Measurements from ENCODE around the gene PIGH.
A peak's percentile ranks its signal among the peaks of the same experiment; 100 is the strongest.

Gene PIGH

DNA sequence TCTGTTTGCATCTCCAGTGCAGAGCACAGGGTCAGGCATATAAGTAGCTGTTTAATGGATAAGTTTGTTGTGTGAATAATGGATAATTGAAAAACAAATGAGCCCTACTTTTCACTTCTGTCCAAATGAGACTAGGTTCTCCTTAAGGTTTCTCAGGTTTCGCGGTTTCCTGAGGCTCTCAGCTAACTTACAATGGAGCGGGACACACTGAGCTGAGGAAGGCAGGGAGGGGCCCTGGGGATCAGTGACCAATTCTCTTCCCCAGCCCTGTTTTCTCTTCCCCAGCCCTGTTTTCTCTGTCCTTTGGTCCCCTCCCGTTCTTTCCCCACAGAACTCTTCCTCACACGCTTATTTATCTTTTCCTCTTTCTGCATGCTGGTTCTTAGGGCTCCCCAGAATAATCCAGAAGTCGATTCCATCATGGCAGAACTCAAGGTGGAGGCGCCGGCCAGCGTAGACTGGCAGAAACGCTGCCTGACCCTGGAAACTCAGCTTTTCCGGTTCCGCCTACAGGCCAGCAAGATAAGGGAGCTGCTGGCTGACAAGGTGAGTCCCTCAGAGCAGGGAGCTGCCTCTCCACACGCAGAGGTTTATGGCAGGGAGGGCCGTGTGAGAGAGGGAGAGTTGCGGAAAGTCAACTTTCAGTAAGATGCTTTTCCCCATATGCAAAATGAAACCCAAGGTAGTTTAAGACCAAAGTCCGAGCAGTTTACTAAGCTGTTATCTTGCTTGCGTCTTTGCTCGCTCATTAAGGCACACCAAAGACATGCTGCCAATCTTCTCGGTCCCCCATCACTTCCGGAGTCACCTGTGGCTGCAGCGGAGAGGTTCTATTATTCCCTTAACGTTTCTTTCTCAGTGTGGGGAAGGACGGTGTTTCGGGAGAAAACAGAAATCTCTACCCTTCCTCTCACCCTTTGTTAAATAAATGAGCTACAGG lies 58.4 kb downstream of the PIGH start:
- Histone ChIP-seq H3K4me3 (ENCODE audit: low read depth in 1 of 2, low read length in 2 of 2) (peak overlapping the region; percentile 60 to 71), H3K36me3 (ENCODE audit: control insufficient read depth in 1 of 2, insufficient read depth in 2 of 2, low read length in 2 of 2) (peaks cover 5 to 11% of the 10 kb centered on the region in 2 donors), H3K9me3 (ENCODE audit: control insufficient read depth in 1 of 2, low read length in 2 of 2) (no peaks in the 10 kb centered on the region), H3K9ac (ENCODE audit: low read depth in 1 of 2, low read length in 2 of 2) (peak overlapping the region; percentile 67 to 73), H3K27ac (ENCODE audit: low read depth, low read length) (peak overlapping the region; percentile 85), H3K4me1 (ENCODE audit: control insufficient read depth in 1 of 2, insufficient read depth in 2 of 2, low read length in 2 of 2) (peaks cover 9 to 10% of the 10 kb centered on the region in 2 donors), H3K27me3 (ENCODE audit: control insufficient read depth in 1 of 2, insufficient read depth in 2 of 2, low read length in 2 of 2) (no peaks in the 10 kb centered on the region)
